SK-N-MC (cell line): ENCODE results near the gene CEACAM4.

ENCODE experiments used
- DNase-seq: peaks from one replicate; pipeline ENCODE4 v3.0.0-alpha.2; 2011; ENCODE audit warnings: low read depth, low spot score
- H3K27ac ChIP-seq: fragments of 200-600 bp; sonication (generic); 2 replicates; pipeline ENCODE4 v1.5.1; 2016; ENCODE audit warnings: mixed run types
- H3K36me3 ChIP-seq: fragments of 200-600 bp; sonication (generic); 2 replicates; pipeline ENCODE4 v1.6.1; 2017; ENCODE audit warnings: antibody characterized with exemption, low read length, mixed read lengths; ENCODE audit not compliant: insufficient read depth
- H3K4me3 ChIP-seq: fragments of 200-600 bp; sonication (generic); 2 replicates; pipeline ENCODE4 v1.5.1; 2016
- H3K9ac ChIP-seq: fragments of 200-600 bp; sonication (generic); 2 replicates; pipeline ENCODE4 v1.8.0; 2017; ENCODE audit warnings: mixed run types, mixed read lengths; ENCODE audit not compliant: insufficient read length
- H3K9me3 ChIP-seq: fragments of 200-600 bp; sonication (generic); 2 replicates; pipeline ENCODE4 v1.6.1; 2017; ENCODE audit warnings: low read depth, mild to moderate bottlenecking, antibody characterized with exemption, low read length, moderate library complexity, mixed read lengths
- EZH2 ChIP-seq: fragments of 200-600 bp; sonication (generic); IDR thresholded peaks from one replicate; pipeline ENCODE4 v1.6.1; 2017; ENCODE audit warnings: antibody characterized with exemption
- FOXP2 ChIP-seq: optimal IDR thresholded peaks from 2 replicates; pipeline ENCODE3; 2011; ENCODE audit warnings: mild to moderate bottlenecking, moderate library complexity; ENCODE audit not compliant: insufficient read depth; ENCODE audit errors: extremely low read length, control extremely low read depth
- POLR2AphosphoS5 ChIP-seq: IDR thresholded peaks from 2 replicates; pipeline ENCODE4 v1.6.1; 2012; ENCODE audit warnings: mild to moderate bottlenecking, low read depth, low read length, borderline replicate concordance

CEACAM4 gene

DNA sequence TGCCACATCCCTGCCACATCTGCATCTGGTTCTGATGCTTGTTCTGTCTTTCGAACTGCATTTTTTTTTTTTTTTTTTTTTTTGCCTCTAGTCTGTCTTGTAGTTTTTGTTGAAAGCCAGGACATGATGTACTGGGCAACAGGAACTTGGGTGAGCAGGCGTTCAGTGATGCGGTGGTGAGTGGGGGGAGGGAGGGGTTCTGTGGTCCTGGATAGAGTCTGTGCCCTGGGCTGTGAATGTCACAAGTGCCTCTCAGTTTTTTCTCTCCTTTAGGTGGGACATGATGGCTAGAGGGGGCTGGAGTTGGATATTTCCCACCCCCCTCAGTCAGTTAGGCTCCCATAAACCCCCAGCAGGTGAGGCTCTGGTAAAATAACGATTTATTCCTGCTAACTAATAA is 3.5 kb downstream of the CEACAM4 start:
- no peaks in the 10 kb centered on the region for H3K9me3 ChIP-seq
- TF ChIP-seq FOXP2, result no peak
- no peak for TF ChIP-seq EZH2
- TF ChIP-seq POLR2AphosphoS5, result no peak
- H3K4me3 ChIP-seq, result no peak overlapping the region
- DNase-seq, result no peak
- no peak overlapping the region for H3K9ac ChIP-seq
- no peak overlapping the region for H3K27ac ChIP-seq
- H3K36me3 ChIP-seq, result no peaks in the 10 kb centered on the region

DNA sequence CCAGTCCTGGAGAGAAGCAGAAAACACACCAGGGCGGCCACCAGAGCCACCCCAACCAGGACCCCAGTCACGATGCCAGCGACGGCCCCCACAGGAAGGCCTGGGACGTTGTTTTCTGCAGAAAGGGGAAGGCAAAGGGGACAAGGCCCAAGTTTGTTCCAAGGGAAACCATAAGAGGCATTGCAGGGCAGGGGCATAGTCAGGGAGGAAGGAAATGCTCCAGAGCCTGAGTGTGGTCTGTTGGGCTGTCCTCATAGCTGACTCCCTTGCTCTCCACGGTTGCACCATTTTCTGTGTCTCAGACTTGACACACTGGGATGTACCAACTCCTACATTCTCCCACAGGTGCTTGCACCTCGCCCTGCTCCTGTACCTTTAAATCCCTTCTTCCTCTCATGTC is 5.2 kb downstream of the CEACAM4 start:
- DNase-seq, result no peak
- TF ChIP-seq FOXP2, result no peak
- TF ChIP-seq POLR2AphosphoS5, result no peak
- no peak for TF ChIP-seq EZH2
- Histone ChIP-seq H3K27ac (no peak overlapping the region), H3K4me3 (no peak overlapping the region), H3K9ac (no peak overlapping the region), H3K9me3 (no peaks in the 10 kb centered on the region), H3K36me3 (no peaks in the 10 kb centered on the region)

DNA sequence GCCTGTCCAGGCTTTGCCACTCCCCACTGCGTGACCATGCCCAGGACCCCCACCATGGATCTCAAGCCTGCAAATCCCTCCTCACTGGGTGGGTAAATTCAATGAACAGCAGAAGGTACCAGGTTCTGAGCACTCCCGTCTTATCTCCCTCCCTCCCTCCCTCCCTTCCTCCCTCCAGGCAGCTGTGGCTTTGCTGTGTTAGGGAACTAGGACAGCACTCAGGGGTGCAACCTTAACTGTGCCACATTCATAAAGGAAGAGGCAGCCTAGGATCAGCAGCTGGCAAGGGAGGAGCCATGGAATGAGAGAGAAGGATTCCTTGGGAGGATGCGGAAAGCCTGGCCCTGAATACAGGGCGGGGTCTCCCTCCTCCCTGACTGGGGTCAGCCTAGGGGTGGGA is 5.6 kb downstream of the CEACAM4 start:
- Histone ChIP-seq H3K36me3 (no peaks in the 10 kb centered on the region), H3K27ac (no peak overlapping the region), H3K9ac (no peak overlapping the region), H3K4me3 (no peak overlapping the region), H3K9me3 (no peaks in the 10 kb centered on the region)
- DNase-seq, result no peak
- TF ChIP-seq EZH2 (no peak), FOXP2 (no peak), POLR2AphosphoS5 (no peak)

DNA sequence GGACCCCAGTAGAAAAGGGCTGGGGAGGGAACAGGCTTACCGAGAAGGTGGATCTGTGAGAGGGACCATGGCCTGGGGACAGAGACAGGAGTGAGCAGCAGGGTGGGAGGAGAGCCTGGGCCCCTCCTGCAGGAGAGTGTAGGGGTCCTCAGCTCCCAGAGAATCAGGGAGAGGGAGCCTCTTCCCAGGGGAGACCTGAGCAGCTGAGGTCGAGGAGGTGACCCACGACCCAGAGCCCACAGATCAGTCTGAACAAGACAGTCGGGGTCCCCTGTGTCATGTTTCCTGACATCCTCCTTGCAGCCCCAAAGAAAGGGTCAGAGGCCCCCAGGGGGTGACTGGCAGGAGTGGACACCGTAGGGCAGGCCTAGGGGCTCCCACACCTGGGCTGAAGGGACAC is 6.7 kb downstream of the CEACAM4 start:
- no peak for TF ChIP-seq EZH2
- TF ChIP-seq POLR2AphosphoS5, result no peak
- no peak for TF ChIP-seq FOXP2
- no peak for DNase-seq
- Histone ChIP-seq H3K4me3 (no peak overlapping the region), H3K9ac (no peak overlapping the region), H3K27ac (no peak overlapping the region), H3K9me3 (no peaks in the 10 kb centered on the region), H3K36me3 (no peaks in the 10 kb centered on the region)

DNA sequence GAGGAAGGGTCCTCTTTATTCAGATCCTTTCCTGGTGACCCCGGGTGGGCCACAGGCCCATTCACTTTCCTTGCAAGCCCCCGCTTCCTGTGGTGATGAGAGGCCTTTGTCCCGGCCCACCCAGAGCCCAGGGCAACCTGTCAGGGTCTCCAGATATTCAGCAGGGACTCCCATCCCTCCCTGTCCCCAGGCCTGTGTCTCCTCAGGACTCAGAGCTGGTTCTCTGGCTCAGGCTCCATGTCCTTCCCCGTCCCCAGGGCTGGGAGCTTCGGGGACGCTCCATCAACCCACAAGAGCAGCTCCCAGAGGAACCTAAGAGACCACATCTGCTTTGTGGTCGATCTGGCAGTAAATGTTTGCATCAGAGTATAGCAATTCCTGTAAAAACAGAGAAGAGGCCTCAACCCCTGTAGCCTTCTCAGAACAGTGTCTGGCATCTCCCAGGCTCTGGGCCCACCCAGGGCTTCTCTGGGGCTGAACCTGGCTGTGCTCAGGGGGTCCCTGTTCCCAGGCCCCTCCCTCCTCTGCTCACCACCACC is 7.8 kb downstream of the CEACAM4 start:
- no peak for DNase-seq
- TF ChIP-seq EZH2 (no peak), POLR2AphosphoS5 (no peak), FOXP2 (no peak)
- H3K27ac ChIP-seq, result no peak overlapping the region
- no peak overlapping the region for H3K9ac ChIP-seq
- no peak overlapping the region for H3K4me3 ChIP-seq
- no peaks in the 10 kb centered on the region for H3K9me3 ChIP-seq
- no peaks in the 10 kb centered on the region for H3K36me3 ChIP-seq

DNA sequence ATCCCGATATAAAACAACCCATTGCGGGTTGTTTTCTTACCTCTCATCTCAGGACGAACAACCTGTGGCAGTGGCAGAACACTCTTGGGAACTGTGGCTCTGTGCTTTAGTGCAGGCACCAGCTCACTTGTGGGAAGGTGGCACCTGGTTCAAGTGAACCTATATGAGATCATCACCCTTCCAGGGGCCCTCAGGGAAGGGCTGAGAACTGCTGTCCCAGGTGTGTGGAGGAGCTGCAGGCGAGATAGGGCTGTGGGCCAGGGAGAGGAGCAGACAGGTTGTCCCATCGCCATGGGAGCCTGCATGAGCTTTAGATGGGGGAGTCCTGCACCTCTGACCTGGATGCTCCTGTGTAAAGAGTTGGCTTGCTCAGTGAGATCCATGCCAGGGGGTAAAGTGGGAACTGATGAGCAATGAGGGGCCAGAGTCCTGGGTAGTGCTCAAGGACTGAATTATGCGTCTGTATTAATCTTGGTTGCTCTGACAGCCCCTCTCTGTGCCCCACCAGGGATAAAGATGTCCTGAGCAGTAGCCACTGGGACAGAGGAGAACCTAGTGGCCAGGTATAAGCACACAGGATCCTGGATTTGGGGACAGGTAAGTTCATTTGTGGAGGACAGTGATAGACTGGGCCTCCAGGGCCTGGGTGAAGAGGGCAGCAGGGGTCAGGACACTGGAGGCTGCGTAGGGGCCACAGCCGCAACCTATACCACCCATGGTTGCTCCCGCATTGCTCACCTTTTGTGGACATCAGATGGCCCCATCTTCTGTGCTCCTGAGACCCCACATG is 8.7 kb downstream of the CEACAM4 start:
- no peak overlapping the region for H3K4me3 ChIP-seq
- H3K36me3 ChIP-seq, result no peaks in the 10 kb centered on the region
- TF ChIP-seq POLR2AphosphoS5 (no peak), FOXP2 (no peak), EZH2 (no peak)
- DNase-seq, result no peak
- H3K9me3 ChIP-seq, result no peaks in the 10 kb centered on the region
- H3K27ac ChIP-seq, result no peak overlapping the region
- no peak overlapping the region for H3K9ac ChIP-seq

DNA sequence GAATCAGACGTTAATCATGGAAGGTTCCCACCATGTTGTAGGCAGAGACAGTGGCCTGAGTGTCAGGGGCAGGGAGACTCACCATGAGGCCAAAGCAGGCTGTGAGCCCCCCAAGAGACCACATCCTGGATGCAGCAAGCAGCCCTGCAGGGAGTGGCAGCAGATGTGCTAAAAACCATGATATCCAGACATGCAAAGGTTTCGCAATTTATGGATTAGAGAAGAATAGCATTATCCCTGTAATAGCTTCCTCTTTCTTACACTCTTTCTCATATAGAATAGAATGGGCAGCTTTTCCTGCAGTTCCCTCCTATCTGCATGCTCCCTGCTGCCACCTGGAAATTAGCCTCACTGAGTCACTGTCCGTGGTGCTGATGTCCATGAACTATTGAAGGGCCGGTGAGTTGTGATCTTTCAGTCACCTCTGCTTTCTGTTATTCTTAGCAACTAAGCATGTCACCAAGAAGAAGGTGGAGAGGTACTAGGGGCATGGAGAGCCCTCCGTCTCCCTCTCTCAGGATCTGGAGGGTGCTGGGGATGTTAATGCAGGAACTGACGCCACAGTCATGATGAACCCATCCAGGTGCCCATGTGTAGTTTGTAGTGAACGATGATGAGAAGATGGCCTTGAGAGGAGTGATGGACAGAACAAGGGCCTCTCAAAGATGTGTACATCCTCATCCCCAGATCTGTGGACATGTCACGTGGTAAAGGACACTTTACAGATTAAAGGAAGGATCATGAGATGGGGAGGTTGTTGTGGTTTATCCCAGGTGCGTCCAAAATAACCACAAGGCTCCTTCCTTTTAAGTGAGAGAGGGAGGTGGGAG is 9.9 kb downstream of the CEACAM4 start:
- Histone ChIP-seq H3K27ac (no peak overlapping the region), H3K36me3 (no peaks in the 10 kb centered on the region), H3K4me3 (no peak overlapping the region), H3K9me3 (no peaks in the 10 kb centered on the region), H3K9ac (no peak overlapping the region)
- DNase-seq, result no peak
- TF ChIP-seq EZH2 (no peak), FOXP2 (no peak), POLR2AphosphoS5 (no peak)

DNA sequence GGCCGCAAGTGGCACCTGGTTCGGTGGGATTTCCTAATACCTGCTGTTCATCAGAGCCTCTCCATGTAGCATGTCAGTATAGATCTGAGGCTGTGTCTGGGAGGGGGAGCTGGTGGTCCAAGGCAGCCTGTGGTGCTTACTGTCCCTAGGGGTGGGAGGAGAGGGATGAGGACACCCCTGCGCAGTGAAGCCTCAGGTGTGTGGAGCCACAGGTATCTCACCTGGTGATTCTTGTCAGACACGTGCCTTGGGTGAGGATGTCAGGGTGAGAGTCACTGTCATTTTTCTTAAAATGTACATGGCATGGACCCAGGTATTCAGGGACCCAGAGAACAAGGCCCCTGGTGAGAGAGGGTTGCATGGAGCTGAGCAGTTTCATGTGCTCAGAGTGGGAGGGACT is 11.7 kb downstream of the CEACAM4 start:
- H3K36me3 ChIP-seq, result no peaks in the 10 kb centered on the region
- TF ChIP-seq POLR2AphosphoS5 (no peak), EZH2 (no peak), FOXP2 (no peak)
- H3K4me3 ChIP-seq, result no peak overlapping the region
- H3K27ac ChIP-seq, result no peak overlapping the region
- no peak overlapping the region for H3K9ac ChIP-seq
- H3K9me3 ChIP-seq, result no peaks in the 10 kb centered on the region
- DNase-seq, result no peak

DNA sequence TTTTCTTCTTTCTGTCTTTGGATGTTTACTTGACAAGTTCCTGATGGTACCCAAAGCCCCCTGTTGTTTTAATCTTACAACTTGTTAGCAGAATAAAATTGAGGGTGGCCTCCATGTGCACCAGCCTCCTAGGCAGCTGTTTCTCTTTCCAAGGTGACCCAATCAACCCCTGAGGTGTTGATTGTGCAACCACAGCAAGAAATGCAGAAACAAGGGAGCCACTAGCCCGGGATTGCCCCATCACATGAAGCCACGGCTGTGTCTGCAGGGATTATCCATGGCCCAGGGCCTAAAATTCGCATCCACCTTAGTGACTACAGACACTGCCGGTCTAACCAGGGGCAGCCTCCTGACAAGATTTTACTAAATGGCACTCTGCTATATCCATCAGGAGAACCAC is 14.4 kb downstream of the CEACAM4 start:
- Histone ChIP-seq H3K9me3 (no peaks in the 10 kb centered on the region), H3K9ac (no peak overlapping the region), H3K27ac (no peak overlapping the region), H3K36me3 (no peaks in the 10 kb centered on the region), H3K4me3 (no peak overlapping the region)
- TF ChIP-seq EZH2 (no peak), FOXP2 (no peak), POLR2AphosphoS5 (no peak)
- no peak for DNase-seq
